Mammary epithelial cell (primary cell): ENCODE data around the gene BACH2.

ENCODE experiments used
- EZH2 ChIP-seq: IDR thresholded peaks from 2 replicates; pipeline ENCODE4 v1.6.1; 2012; ENCODE audit warnings: low read length, inconsistent platforms, borderline replicate concordance
- TF ChIP-seq, protein P1 (sequence below), 2 donors: IDR thresholded peaks in 1 of 2; conservative IDR thresholded peaks in 1 of 2; 2 replicates each; pipeline ENCODE4 v1.5.1; 2011 to 2012; ENCODE audit warnings: inconsistent platforms in 2 of 2, low read length in 2 of 2, mild to moderate bottlenecking in 2 of 2, control low read depth in 1 of 2, low read depth in 1 of 2; ENCODE audit not compliant: insufficient read depth in 1 of 2; ENCODE audit errors: extremely low read depth in 1 of 2

DNA sequence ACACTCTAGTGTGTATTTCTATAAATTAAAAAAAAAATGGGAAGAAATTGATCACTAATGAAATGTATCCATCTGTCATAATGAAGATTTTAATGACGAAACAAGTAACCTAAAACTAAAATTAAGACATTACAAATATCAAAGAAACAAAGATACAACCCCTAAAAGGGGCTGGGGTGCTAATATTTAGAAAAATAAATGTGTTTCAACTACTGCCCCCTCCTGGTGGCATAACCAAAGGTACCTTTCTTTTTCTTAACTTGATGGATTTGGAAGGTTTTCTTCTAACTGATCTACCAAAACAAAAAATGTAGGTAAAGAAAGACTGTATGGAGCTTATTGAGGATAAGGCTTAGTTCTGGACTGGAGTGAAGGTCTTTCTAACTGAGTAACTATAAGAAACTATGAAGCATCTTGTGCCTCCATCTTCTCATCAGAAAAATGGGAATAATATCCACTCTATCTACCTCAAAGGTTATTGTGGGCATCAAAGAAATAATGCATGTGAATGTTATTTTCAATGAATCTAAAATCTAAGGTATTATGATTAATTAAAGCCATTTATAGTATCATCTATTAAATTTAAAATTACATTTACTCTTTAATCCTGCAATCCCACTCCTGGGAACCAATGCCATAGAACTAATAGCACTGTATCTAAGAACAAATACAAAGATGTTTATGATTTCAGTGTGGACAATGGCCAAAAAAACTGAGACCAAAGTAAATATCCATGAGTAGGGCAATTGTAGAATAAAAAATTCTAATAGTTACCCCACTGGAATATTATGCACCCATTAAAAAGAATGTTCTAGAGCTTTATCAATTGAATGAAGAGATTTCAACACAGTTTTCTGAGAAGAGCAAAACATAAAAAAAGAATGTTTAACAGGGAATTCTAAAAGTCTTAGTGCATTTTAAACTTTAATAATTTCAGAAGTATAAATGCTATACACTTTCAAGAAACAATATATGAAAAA is 117.2 kb downstream of the BACH2 start:
- TF ChIP-seq, protein P1, sequence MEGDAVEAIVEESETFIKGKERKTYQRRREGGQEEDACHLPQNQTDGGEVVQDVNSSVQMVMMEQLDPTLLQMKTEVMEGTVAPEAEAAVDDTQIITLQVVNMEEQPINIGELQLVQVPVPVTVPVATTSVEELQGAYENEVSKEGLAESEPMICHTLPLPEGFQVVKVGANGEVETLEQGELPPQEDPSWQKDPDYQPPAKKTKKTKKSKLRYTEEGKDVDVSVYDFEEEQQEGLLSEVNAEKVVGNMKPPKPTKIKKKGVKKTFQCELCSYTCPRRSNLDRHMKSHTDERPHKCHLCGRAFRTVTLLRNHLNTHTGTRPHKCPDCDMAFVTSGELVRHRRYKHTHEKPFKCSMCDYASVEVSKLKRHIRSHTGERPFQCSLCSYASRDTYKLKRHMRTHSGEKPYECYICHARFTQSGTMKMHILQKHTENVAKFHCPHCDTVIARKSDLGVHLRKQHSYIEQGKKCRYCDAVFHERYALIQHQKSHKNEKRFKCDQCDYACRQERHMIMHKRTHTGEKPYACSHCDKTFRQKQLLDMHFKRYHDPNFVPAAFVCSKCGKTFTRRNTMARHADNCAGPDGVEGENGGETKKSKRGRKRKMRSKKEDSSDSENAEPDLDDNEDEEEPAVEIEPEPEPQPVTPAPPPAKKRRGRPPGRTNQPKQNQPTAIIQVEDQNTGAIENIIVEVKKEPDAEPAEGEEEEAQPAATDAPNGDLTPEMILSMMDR (conservative IDR thresholded peaks at IDR 0.05 in 1 of 2, IDR thresholded peaks at IDR 0.05 in 1 of 2; ENCODE audit: extremely low read depth in 1 of 2, insufficient read depth in 1 of 2, low read depth in 1 of 2, low read length in 2 of 2) = peak; percentile 40 to 43
- no peak for TF ChIP-seq EZH2
